ENCODE results near the gene CFP.
"Not testable (repeated sequence)": the region's sequence is repeated elsewhere in the genome, so short reads cannot be mapped to it uniquely, and the experiment has no call there.

CFP gene

DNA sequence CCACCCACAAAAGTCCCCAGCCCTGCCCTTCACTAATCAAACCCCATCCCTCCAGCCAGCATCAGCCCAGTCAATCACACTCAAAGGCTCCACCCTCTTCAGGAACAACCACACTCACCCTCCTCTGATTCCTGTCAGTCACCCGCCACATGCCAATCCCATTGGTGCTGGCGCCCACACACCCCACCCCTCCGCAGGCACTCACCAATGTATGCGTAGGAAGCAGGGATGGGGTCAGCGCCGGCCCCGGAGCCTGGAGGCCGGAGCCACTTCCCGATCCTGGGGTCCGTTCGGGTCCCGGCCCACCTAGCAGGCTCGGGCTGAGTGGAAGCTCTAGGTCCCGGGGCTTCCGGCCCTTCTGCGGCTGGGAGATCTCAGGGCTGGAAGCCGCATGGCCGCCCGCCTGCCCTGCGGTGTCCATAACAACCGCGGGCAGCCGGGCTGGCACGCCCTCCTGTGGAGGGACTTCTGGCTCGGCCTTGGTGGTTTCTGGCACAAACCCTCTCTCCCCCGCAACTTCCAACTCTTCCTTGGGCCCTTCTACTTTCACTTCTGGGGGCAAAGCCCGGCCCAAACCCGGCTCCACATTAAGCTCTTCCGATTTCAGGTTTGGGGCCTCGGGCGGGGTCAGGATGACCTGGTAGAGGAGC lies 7.9 kb upstream of the CFP start:
- peak; percentile 39 for DNase-seq

DNA sequence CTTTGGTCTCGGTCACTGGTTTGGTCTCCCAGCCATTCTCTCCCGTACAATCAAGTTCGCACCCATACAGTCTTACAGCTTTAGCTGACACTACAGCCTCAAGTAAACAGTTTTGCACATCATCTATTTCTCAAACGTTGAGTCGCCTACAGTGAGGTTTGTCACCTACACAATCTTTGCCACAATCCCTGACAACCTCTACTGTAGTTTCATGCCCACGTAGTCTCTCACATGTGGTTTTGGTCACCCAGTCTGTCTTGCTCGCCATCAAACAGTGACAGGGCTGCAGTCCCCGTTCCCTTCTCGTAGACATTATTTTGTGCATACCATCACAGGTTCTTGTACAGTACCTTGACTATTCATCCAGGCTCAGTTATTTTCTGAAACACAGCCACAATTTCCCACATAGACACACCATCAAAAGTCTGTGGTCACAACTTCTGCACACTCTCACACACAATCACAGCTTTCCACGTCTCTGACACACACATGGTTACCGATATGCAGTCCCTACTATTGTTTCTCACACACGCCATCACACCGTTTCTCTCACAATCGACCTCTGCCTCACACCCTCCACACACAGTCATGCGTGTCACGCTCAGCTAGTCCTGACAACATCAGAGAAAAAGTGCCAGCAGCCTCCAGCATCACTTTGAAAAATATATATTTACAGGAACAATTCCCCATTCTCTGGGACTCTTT lies 5.3 kb upstream of the CFP start:
- DNase-seq = no peak

DNA sequence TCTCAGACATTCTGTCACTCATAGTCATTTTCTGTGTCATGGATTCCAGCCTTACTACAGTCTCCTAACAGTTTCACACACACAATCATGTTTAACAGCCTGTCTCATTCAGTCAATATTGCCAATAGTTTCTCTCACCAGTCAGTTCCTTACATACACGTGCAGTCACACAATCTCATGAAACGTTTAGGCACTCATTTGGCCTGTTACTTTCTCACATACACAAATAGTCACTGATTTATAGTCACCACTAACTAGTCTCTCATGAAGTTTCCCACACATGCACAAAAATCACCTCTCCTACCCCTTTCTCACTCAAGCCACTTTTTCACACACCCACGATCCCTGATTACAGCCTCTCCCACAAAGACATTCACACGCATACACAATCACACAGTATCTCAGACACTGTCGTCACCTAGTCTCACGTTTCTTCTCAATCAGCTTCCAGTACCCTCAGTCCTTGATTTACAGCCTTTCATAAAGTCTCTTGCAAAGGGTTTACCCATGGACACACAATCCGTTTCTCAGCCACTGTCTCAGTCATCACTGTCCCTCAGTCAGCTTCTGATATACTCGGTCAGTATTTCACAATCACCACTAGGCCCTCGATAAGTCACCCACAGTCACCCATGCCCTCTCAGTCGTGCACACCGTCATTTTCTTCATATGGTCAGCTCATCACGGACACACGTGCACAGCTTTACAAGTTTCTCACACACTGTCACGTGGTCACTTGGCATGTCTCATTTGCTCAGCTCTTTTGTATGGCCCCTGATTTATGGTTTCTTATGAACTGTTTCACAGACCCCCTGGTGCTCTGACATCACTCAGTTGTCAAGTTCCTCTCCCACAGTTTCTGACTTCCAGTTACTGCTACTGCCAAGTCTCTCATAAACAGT lies 4.2 kb upstream of the CFP start:
- no peak for DNase-seq

DNA sequence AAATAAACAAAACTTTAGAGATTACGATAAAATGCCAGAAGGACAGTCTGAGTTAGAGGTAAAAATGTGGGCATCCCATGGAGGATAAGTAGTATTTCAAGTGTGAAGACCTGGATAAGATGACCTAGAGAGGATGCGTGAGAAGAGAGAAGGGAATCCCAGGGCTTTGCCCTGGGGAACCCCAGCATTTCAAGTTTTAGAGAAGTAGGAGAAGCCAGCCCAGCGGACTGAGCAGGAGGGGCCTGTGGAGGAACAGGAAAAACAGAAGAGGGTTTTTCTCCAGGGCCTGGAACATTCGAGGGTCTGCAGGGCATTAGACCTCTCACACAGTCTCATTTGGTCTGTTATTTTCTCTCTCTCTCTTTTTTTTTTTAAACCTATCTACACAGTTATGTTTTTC lies 2.9 kb upstream of the CFP start:
- no peak for DNase-seq

- DNase-seq = no peak
Observed at GRCh38 chrX:47631676-47632075, 1.9 kb upstream of the CFP start.

GRCh38 chrX:47628982-47629381 lies 748 bp downstream of the CFP start:
- no peak for DNase-seq

GRCh38 chrX:47625365-47625764 lies 4.4 kb downstream of the CFP start:
- no peak for DNase-seq

- DNase-seq = peak; percentile 77
Observed at GRCh38 chrX:47623540-47624027, 6.1 kb downstream of the CFP start.

GRCh38 chrX:47621851-47622250 lies 7.9 kb downstream of the CFP start:
- no peak for DNase-seq

GRCh38 chrX:47620303-47620685 lies 9.4 kb downstream of the CFP start:
- no peak for DNase-seq

DNA sequence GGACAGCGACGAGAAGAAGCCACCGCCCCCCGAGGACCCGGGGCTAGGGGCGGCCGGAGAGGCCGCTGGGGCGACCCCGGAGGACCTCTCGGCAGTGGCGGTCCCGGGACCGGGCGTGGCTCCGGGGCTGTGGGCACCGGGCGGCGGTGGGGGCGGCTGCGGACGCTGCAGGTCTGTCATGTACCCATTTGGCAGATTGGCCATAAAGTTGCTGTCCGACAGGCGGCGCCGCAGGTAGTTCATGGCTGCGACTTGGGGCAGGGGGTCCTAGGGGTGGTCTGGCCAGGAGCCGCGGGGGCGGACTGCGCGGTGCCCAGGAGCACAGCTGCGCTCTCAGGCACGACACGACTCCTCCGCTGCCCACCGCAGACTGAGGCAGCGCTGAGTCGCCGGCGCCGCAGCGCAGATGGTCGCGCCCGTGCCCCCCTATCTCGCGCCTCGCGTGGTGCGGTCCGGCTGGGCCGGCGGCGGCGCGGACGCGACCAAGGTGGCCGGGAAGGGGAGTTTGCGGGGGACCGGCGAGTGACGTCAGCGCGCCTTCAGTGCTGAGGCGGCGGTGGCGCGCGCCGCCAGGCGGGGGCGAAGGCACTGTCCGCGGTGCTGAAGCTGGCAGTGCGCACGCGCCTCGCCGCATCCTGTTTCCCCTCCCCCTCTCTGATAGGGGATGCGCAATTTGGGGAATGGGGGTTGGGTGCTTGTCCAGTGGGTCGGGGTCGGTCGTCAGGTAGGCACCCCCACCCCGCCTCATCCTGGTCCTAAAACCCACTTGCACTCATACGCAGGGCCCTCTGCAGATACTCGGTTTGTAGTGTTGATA lies 10.0 kb downstream of the CFP start, which contains the start of gene SYN1:
SYN1 (minus strand) TSS at position 372 of the 817 bp plus-strand sequence; CDS start at position 243, 129 bp downstream.
- DNase-seq = peak; percentile 80

DNA sequence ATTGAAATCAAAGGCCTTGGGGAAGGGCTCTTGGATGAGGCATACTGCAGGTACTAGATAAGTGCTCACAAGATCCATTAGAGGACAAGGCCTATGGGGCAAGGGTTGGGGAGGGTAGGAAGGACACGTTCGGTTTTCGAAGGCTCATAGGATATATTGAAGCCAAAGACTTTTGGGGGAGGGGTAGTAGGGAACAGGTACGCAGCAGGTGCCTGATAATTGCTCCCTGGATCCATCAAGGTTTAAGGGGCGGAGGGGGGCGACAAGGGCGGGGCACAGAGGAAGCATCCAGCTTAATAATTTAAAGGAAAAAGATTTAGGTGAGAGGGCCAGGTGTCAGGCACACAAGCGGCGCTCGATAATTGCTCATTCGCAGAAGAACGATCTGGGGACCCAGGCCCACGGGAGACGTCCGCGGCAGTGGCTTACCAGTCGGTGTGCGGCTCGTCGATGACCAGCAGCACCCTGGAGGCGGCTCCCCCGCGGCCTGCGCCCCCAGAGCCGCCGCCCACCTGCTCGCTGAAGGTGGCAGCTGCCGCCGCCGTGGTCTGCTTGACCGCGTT lies 10.7 kb downstream of the CFP start:
- no peak for DNase-seq

GRCh38 chrX:47614618-47615017 lies 15.1 kb downstream of the CFP start:
- no peak for DNase-seq

- no peak for DNase-seq
Observed at GRCh38 chrX:47613082-47613481, 16.6 kb downstream of the CFP start.

DNA sequence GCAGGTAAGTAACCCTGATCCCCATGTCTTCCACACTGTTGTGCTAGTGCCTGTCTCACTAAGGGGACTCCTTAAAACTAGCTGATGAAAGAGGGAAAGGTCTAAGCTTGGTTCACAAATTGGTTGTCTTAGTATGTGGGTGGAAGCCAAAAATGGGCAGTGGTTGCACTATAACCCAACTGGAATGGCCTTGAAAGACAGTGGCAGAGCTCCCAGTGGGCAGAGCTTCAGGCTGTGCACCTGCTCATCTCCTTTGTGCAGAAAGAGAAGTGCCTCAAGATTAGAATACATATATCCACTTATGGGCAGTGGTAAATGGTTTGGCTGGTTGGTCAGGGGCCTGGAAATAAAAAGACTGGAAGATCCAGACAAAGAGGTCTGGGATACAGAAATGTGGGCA lies 17.3 kb downstream of the CFP start:
- DNase-seq = no peak

DNA sequence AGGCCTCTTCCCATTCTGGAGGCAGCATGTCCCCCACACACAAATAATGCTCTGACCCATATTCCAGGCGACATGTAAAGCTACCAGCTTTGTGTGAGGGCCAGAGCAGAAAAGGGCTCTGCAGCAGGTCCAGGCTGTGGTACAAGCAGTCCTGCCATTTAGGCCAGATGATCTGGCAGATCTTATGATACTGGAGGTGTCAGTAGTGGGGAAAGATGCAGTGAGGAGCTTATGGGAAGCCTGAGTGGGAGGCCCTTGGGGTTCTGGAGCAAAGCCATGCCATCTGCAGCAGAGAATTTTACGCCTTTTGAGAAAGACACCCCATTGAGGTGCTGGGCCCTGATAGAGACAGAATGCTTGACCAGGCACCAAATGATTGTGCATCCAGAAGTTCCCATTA lies 17.8 kb downstream of the CFP start:
- DNase-seq = no peak

DNA sequence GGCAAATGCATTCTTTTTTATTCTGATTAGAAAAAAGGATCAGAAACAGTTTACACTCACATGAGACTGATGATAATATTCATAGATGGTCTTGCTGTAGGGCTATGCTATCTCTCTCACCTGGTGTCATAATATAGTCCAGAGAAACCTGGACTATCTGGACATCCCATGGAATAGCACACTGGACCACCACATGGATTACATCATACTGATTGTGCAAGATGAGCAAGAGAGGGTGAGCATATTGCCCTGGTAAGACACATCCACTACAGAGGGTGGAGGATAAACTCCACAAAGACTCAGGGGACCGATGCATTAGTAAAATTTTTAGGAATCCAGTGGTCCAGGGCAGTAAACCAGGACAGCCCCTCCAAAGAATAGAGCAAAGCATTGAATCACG lies 18.2 kb downstream of the CFP start:
- no peak for DNase-seq

DNA sequence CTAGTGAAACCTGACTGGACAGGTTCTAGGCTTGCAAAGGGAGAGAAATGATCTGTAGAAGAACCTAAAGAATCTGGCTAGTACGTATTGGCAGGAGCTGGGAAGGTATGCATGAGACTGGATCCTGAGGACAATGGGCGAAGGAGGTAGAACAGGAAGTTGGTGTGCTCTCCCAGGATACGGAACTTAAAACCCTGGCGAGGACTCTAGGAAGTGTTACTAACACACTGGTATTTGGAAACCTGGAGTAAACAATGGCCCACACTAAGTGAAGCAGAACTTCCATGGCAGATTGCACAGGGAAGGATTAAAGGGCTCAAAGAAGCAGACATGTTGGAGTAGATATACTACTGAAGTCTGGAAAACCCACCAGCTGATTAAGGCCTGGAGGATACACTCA lies 19.2 kb downstream of the CFP start:
- DNase-seq = no peak

GRCh38 chrX:47608130-47608810 lies 21.5 kb downstream of the CFP start:
- no peak for DNase-seq

DNA sequence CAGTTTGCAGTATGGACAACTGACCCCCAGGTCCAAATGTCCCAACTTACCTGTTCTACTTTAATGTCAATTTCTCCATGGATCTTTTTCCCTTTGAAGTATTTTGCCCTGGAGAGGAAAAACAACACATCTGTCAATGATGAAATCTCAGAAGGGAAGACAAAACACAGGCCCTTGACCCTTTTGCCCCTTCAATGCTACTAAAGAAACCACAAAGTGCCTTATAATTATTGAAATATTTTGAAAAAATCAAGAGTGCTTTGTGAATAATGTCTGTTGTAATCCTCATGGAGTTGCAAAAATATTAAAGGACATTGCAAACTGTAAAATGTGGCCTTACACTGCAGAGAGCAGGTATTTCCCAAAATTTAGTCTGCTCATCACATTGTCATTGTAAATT lies 22.6 kb downstream of the CFP start:
- no peak for DNase-seq

DNA sequence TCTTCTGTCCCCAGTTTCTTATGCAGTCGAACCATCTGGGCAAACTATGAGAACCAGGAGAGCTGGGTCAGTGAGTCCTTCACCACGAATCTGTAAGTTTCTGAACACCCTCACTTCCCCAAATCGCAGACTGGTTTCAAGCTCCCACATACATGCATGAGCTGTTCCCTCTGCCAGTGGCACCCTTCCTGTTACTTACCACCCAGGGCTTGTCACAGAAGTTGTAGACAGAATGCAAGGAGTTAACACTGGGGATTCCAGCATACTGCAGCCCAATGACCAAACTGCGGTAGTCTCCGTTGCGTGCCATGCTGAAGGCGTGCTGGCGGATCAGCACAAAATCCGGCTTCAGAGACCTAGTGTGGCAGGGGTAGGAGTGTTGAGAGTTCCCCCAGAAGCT lies 24.7 kb downstream of the CFP start:
- DNase-seq = no peak

GRCh38 chrX:47603125-47603524 lies 26.6 kb downstream of the CFP start:
- DNase-seq = not testable (repeated sequence)

Data from right hindlimb (tissue), 1 donor.